Hepatocyte (in vitro differentiated cells): ENCODE data around the gene LHFPL3.

ENCODE experiments used
- EZH2 ChIP-seq: fragments of 200-600 bp; sonication (generic); IDR thresholded peaks from 2 replicates; pipeline ENCODE4 v1.6.1; 2016; ENCODE audit warnings: antibody characterized with exemption, mild to moderate bottlenecking, borderline replicate concordance
- EZH2phosphoT487 ChIP-seq: fragments of 200-600 bp; sonication (generic); IDR thresholded peaks from one replicate; pipeline ENCODE4 v1.6.1; 2018; ENCODE audit warnings: antibody characterized with exemption, mild to moderate bottlenecking, low read depth, moderate library complexity; ENCODE audit not compliant: unreplicated experiment, severe bottlenecking

DNA sequence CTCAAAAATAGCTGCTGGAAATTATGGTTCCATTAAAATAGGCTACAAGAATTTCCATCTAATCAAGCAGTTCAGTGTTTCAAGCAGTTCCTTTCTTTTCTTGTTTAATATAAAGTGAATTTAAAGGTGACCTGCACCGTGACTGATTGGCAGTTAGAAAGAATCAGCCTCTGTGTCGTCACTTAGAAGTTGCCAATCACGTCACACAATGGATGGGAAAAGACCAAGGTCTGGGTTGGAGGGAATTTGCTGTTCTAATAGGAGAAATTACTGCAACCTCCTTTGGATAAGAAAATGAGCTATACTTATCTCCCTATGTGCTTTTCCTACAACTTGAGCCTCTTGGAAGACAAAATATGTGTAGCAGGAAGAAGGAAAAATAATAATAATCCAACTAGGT, 466.2 kb downstream of the LHFPL3 start:
- TF ChIP-seq EZH2phosphoT487: no peak
- TF ChIP-seq EZH2: no peak
